ENCODE data around the gene TMEM8B.

GRCh38 chr9:35870351-35870923 lies 41.4 kb downstream of the TMEM8B start, which contains the start of gene OR13J1:
- no peak for TF ChIP-seq HDAC2 (IDR thresholded peaks at IDR 0.05)
- TF ChIP-seq, protein P1, sequence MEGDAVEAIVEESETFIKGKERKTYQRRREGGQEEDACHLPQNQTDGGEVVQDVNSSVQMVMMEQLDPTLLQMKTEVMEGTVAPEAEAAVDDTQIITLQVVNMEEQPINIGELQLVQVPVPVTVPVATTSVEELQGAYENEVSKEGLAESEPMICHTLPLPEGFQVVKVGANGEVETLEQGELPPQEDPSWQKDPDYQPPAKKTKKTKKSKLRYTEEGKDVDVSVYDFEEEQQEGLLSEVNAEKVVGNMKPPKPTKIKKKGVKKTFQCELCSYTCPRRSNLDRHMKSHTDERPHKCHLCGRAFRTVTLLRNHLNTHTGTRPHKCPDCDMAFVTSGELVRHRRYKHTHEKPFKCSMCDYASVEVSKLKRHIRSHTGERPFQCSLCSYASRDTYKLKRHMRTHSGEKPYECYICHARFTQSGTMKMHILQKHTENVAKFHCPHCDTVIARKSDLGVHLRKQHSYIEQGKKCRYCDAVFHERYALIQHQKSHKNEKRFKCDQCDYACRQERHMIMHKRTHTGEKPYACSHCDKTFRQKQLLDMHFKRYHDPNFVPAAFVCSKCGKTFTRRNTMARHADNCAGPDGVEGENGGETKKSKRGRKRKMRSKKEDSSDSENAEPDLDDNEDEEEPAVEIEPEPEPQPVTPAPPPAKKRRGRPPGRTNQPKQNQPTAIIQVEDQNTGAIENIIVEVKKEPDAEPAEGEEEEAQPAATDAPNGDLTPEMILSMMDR (IDR thresholded peaks at IDR 0.05 in 2 of 3, conservative IDR thresholded peaks at IDR 0.05 in 1 of 3; ENCODE audit: control insufficient read depth in 2 of 3, extremely low read depth in 1 of 3, insufficient read depth in 1 of 3, low read depth in 3 of 3, low read length in 3 of 3): no peak
- no peak for TF ChIP-seq BHLHE40 (IDR thresholded peaks at IDR 0.05; ENCODE audit: borderline replicate concordance in 1 of 2, low read depth in 2 of 2, low read length in 1 of 2)
- TF ChIP-seq HDAC6 (IDR thresholded peaks at IDR 0.05; ENCODE audit: unreplicated experiment): no peak
- no peak for TF ChIP-seq FOXM1 (IDR thresholded peaks at IDR 0.05; ENCODE audit: low read depth, low read length)
- no peak for TF ChIP-seq POLR2A (IDR thresholded peaks at IDR 0.05; ENCODE audit: low read depth, low read length)
- TF ChIP-seq HCFC1 (IDR thresholded peaks at IDR 0.05; ENCODE audit: low read length): no peak
- TF ChIP-seq TAF1 (IDR thresholded peaks at IDR 0.05; ENCODE audit: borderline replicate concordance, low read depth, low read length): no peak
- no peak for TF ChIP-seq ELK1 (IDR thresholded peaks at IDR 0.05; ENCODE audit: low read depth, low read length)
- TF ChIP-seq, protein P2, sequence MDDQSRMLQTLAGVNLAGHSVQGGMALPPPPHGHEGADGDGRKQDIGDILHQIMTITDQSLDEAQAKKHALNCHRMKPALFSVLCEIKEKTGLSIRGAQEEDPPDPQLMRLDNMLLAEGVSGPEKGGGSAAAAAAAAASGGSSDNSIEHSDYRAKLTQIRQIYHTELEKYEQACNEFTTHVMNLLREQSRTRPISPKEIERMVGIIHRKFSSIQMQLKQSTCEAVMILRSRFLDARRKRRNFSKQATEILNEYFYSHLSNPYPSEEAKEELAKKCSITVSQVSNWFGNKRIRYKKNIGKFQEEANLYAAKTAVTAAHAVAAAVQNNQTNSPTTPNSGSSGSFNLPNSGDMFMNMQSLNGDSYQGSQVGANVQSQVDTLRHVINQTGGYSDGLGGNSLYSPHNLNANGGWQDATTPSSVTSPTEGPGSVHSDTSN (IDR thresholded peaks at IDR 0.05; ENCODE audit: insufficient replicate concordance, low read depth, low read length): no peak
- no peak for TF ChIP-seq ZNF687 (IDR thresholded peaks at IDR 0.05)
- TF ChIP-seq MXI1 (IDR thresholded peaks at IDR 0.05; ENCODE audit: low read depth, low read length): no peak
- TF ChIP-seq EGR1 (IDR thresholded peaks at IDR 0.05; ENCODE audit: borderline replicate concordance in 1 of 2, low read depth in 2 of 2, low read length in 2 of 2): no peak

Measured in GM12878 (cell line).